ENCODE data around the gene RSL24D1.

The RSL24D1 gene

GRCh38 chr15:55237219-55238130 lies 40.7 kb upstream of the RSL24D1 start:
- no peak for TF ChIP-seq CTCF (conservative IDR thresholded peaks at IDR 0.05)

GRCh38 chr15:55235546-55236036 lies 38.9 kb upstream of the RSL24D1 start:
- no peak for TF ChIP-seq CTCF (conservative IDR thresholded peaks at IDR 0.05)

More at GRCh38 chr15:55237219-55238130, 40.7 kb upstream of the RSL24D1 start:
- H3K27ac ChIP-seq, result no peak overlapping the region

GRCh38 chr15:55234800-55235104 lies 38.0 kb upstream of the RSL24D1 start:
- TF ChIP-seq CTCF (conservative IDR thresholded peaks at IDR 0.05), result no peak
- no peak overlapping the region for H3K27ac ChIP-seq

More at GRCh38 chr15:55235546-55236036, 38.9 kb upstream of the RSL24D1 start:
- no peak overlapping the region for H3K27ac ChIP-seq

- TF ChIP-seq CTCF (conservative IDR thresholded peaks at IDR 0.05), result no peak
- no peak overlapping the region for H3K27ac ChIP-seq
These were observed 37.5 kb upstream of the RSL24D1 start for GRCh38 chr15:55234104-55234799.

GRCh38 chr15:55231455-55231854 lies 34.7 kb upstream of the RSL24D1 start:
- TF ChIP-seq CTCF (conservative IDR thresholded peaks at IDR 0.05), result no peak
- no peak overlapping the region for H3K27ac ChIP-seq

GRCh38 chr15:55230953-55231352 lies 34.2 kb upstream of the RSL24D1 start:
- H3K27ac ChIP-seq, result no peak overlapping the region
- no peak for TF ChIP-seq CTCF (conservative IDR thresholded peaks at IDR 0.05)

GRCh38 chr15:55230051-55230670 lies 33.4 kb upstream of the RSL24D1 start:
- no peak overlapping the region for H3K27ac ChIP-seq
- TF ChIP-seq CTCF (conservative IDR thresholded peaks at IDR 0.05), result no peak
